Thyroid gland (tissue), 4 donors: ENCODE data around the gene LYZL1. TPM values are rescaled to one million over a fixed set of nuclear protein-coding genes. Genes with fewer than 3 reads are reported as not detected.

ENCODE experiments used
- DNase-seq, 2 donors: peaks; one replicate each; pipeline ENCODE4 v3.0.0-alpha.2; 2019
- H3K27ac ChIP-seq, 3 donors: fragments of 200-600 bp; sonication (generic); 1 replicate in 2 of 3; 2 replicates in 1 of 3; pipeline ENCODE4 v1.5.1; 2016 to 2019; ENCODE audit warnings: mild to moderate bottlenecking in 1 of 3, moderate library complexity in 1 of 3
- H3K27me3 ChIP-seq: fragments of 200-600 bp; sonication (generic); one replicate; pipeline ENCODE4 v1.5.1; 2019
- H3K36me3 ChIP-seq, 2 donors: fragments of 200-600 bp; sonication (generic); one replicate each; pipeline ENCODE4 v1.5.1; 2016 to 2019
- H3K4me1 ChIP-seq, 2 donors: fragments of 200-600 bp; sonication (generic); one replicate each; pipeline ENCODE4 v1.5.1; 2017 to 2019
- H3K4me3 ChIP-seq, 3 donors: fragments of 200-600 bp; sonication (generic); replicated peaks in 1 of 3; 1 replicate in 2 of 3; 2 replicates in 1 of 3; pipeline ENCODE4 v1.5.1; 2016; ENCODE audit warnings: mild to moderate bottlenecking in 1 of 3
- H3K9me3 ChIP-seq: fragments of 200-600 bp; sonication (generic); one replicate; pipeline ENCODE4 v1.5.1; 2017
- CTCF ChIP-seq, 6 experiments: fragments of 200-600 bp in 3 of 6; fragments of 450-650 bp in 3 of 6; sonication (generic) in 3 of 6; IDR thresholded peaks; one replicate each; pipeline ENCODE4 v1.5.1; 2016 to 2019; ENCODE audit warnings: antibody characterized with exemption in 6 of 6, mild to moderate bottlenecking in 2 of 6, inconsistent platforms in 1 of 6, moderate library complexity in 1 of 6
- POLR2A ChIP-seq, 2 donors: fragments of 450-650 bp; IDR thresholded peaks; one replicate each; pipeline ENCODE4 v1.6.1; 2017; ENCODE audit warnings: antibody characterized with exemption in 2 of 2, mild to moderate bottlenecking in 2 of 2, moderate library complexity in 1 of 2
- WGBS, 2 donors: methylation state at CpG; one replicate each; pipeline ENCODE4 v1.1.5; 2017; 5-methylcytosine and 5-hydroxymethylcytosine counted together
- intact Hi-C: fragments of 100-400 bp; cut with DNase I; formaldehyde crosslinking; loops from one replicate; pipeline ENCODE4 v1.15.1; 2023
- total RNA-seq, 4 donors: library from RNA; depleted of rRNA; stranded (reverse); fragments of >200 nt; gene quantifications; one replicate each; pipeline ENCODE4 v1.2.3, GENCODE V29; 2016

The LYZL1 gene
- total RNA-seq, 4 donors from 2014 or later: 0.81 TPM; not detected in 3

DNA sequence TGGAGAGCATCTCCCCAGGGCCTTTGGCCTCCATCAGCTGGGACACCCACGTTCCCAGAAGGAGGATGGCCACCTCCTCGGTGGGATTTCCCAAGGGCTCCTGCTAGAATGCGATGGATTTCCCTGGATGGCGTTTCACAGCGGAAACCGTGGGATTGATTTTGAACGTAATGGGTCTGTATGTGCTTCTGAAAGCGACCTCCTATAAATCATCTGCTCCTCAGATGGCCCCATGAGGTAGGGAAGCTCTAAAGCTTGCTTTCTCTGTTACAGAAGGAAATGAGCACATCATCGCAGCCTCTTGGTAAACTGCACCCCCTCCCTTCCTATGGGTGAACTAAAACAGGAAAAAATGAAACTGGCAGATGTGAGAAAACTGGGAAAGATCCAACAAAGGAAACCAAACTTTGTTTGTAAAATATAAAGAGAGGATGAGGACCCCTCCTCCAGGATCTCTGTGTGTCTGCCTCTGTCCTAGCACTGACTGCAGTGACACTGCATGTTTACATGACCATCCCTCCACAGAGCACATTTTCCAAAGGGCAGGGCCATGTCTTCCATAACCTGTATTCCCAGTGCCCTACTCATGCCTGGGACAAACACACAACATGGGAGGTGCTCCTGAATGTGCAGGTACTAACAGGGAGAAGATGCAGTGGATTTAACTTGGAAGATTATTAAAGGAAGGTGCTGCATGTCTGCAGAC, 57.6 kb downstream of the LYZL1 start:
- Histone ChIP-seq H3K27ac (no peak overlapping the region), H3K4me3 (no peak overlapping the region), H3K4me1 (peaks cover 0 to 3% of the 10 kb centered on the region in 2 donors), H3K36me3 (no peaks in the 10 kb centered on the region), H3K27me3 (no peaks in the 10 kb centered on the region), H3K9me3 (no peaks in the 10 kb centered on the region)
- no peak for DNase-seq
- intact Hi-C loops: no loop called here
- WGBS, 2 donors: 76 to 92% methylated on average over 7 to 9 of the region's 9 CpGs
- no peak for TF ChIP-seq CTCF (IDR thresholded peaks at IDR 0.05)
- TF ChIP-seq POLR2A (IDR thresholded peaks at IDR 0.05): no peak

GRCh38 chr10:29348836-29349235, 60.0 kb downstream of the LYZL1 start:
- WGBS, 2 donors: 87 to 98% methylated on average over 5 of the region's 5 CpGs
- no peak overlapping the region for H3K4me3 ChIP-seq
- no peaks in the 10 kb centered on the region for H3K9me3 ChIP-seq
- H3K4me1 ChIP-seq: peaks cover 0 to 2% of the 10 kb centered on the region in 2 donors
- DNase-seq: no peak
- TF ChIP-seq CTCF (IDR thresholded peaks at IDR 0.05) (no peak), POLR2A (IDR thresholded peaks at IDR 0.05) (no peak)
- no peaks in the 10 kb centered on the region for H3K36me3 ChIP-seq
- H3K27me3 ChIP-seq: no peaks in the 10 kb centered on the region
- H3K27ac ChIP-seq: no peak overlapping the region
- intact Hi-C loops: no loop called here

DNA sequence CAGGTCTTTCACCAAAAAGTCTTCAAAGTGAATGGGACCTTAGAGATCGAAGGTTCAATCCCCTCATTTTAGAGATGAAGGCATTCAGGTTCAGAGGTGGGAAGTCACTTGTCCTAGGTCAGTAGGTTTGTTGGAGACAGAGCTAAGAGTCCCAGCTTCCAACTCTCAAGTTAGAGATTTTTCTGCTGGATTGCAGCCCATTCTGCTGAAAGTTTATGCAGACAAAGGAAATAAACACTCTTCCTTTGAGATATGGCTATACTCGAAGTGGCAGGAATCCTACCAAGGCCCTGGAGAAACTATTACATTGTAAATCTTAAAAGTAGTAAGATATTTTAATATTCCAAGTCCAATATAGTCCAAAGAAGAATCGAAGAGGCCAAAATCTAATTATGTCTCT, 64.4 kb downstream of the LYZL1 start:
- H3K4me3 ChIP-seq: no peak overlapping the region
- H3K36me3 ChIP-seq: no peaks in the 10 kb centered on the region
- intact Hi-C loops: no loop called here
- H3K27ac ChIP-seq: peak overlapping the region in 1 of 3 donors; percentile 23
- 57 to 59% methylated on average over 3 of the region's 3 CpGs for WGBS, 2 donors
- TF ChIP-seq CTCF (IDR thresholded peaks at IDR 0.05) (no peak), POLR2A (IDR thresholded peaks at IDR 0.05) (no peak)
- H3K27me3 ChIP-seq: no peaks in the 10 kb centered on the region
- H3K4me1 ChIP-seq: no peaks in the 10 kb centered on the region
- H3K9me3 ChIP-seq: no peaks in the 10 kb centered on the region
- DNase-seq: no peak

DNA sequence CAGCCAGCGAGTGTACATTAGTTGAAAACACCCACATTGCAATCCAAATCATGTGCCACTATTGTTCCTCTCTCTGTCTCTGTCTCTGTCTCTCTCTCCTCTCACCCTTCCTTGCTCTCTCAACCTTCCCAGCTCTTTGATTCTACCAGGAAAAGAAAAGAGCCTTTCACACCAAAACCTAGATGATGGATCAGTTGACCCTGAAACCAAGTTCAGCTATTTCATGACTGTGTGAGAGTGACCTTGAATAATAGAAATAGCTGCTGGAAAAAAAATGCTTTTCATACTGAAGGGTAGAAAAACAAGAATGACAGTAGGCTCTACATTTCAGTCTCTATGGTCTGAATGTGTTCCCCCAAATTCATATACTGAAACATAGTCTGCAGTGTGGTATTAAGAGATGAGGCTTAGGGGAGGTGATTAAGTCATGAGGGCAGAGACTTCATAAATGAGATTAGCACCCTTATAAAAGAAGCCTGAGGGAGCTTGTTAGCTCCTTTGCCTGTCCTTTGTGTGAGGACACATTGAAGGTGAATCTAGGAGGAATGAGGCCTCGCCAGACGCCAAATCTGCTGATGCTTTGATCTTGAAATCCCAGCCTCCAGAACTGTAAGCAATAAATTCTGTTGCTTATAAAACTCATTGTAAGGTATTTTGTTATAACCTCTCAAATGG, 65.2 kb downstream of the LYZL1 start:
- H3K4me3 ChIP-seq: no peak overlapping the region
- WGBS, 2 donors: 90 to 96% methylated on average over 3 of the region's 3 CpGs
- peak overlapping the region in 1 of 3 donors; percentile 23 for H3K27ac ChIP-seq
- H3K27me3 ChIP-seq: no peaks in the 10 kb centered on the region
- no peak for TF ChIP-seq CTCF (IDR thresholded peaks at IDR 0.05)
- no peak for TF ChIP-seq POLR2A (IDR thresholded peaks at IDR 0.05)
- intact Hi-C loops: no loop called here
- H3K4me1 ChIP-seq: no peaks in the 10 kb centered on the region
- H3K9me3 ChIP-seq: no peaks in the 10 kb centered on the region
- H3K36me3 ChIP-seq: no peaks in the 10 kb centered on the region
- no peak for DNase-seq

- no peaks in the 10 kb centered on the region for H3K9me3 ChIP-seq
- H3K36me3 ChIP-seq: no peaks in the 10 kb centered on the region
- TF ChIP-seq CTCF (IDR thresholded peaks at IDR 0.05) (no peak), POLR2A (IDR thresholded peaks at IDR 0.05) (no peak)
- H3K4me3 ChIP-seq: no peak overlapping the region
- H3K27ac ChIP-seq: no peak overlapping the region
- no peaks in the 10 kb centered on the region for H3K27me3 ChIP-seq
- no peaks in the 10 kb centered on the region for H3K4me1 ChIP-seq
- no peak for DNase-seq
- WGBS, 2 donors: 81 to 91% methylated on average over 6 of the region's 6 CpGs
- intact Hi-C loops: no loop called here
Observed at GRCh38 chr10:29355411-29355991, 66.6 kb downstream of the LYZL1 start.
